Keratinocyte (primary cell): ENCODE measurements around the gene C4orf36. TPM values are rescaled to one million over a fixed set of nuclear protein-coding genes. Genes with fewer than 3 reads are reported as not detected.

Experiments
- DNase-seq: peaks from one replicate; pipeline ENCODE4 v3.0.0-alpha.2; 2011; ENCODE audit warnings: low read depth, missing footprints, low spot score
- FAIRE-seq: peaks from 2 replicates; lab custom pipeline; 2011; peaks lifted over from hg19 to GRCh38; lab: Jason Lieb, UNC
- H2AFZ ChIP-seq: 2 replicates; pipeline ENCODE4 v1.6.0; 2012; ENCODE audit warnings: low read length, control low read depth, inconsistent platforms; ENCODE audit not compliant: control insufficient read depth
- H3K27ac ChIP-seq: 2 replicates; pipeline ENCODE4 v1.5.1; 2011; ENCODE audit warnings: low read length; ENCODE audit not compliant: control insufficient read depth, insufficient read depth
- H3K27me3 ChIP-seq: 3 replicates; pipeline ENCODE4 v1.6.0; 2011; ENCODE audit warnings: low read length; ENCODE audit not compliant: control insufficient read depth, insufficient read depth; ENCODE audit errors: extremely low read depth
- H3K36me3 ChIP-seq, 2 experiments: 2 replicates in 1 of 2; 3 replicates in 1 of 2; pipeline ENCODE4 v1.5.1; 2011; ENCODE audit warnings: low read length in 2 of 2, mild to moderate bottlenecking in 1 of 2; ENCODE audit not compliant: control insufficient read depth in 2 of 2, insufficient read depth in 2 of 2; ENCODE audit errors: extremely low read depth in 1 of 2
- H3K4me1 ChIP-seq: 3 replicates; pipeline ENCODE4 v1.5.1; 2011; ENCODE audit warnings: low read length; ENCODE audit not compliant: control insufficient read depth, insufficient read depth; ENCODE audit errors: extremely low read depth
- H3K4me2 ChIP-seq: 3 replicates; pipeline ENCODE4 v1.6.0; 2011; ENCODE audit warnings: low read depth, low read length; ENCODE audit not compliant: control insufficient read depth, insufficient read depth; ENCODE audit errors: extremely low read depth
- H3K4me3 ChIP-seq, 3 experiments: fragments of 200-600 bp in 1 of 3; sonication (generic) in 1 of 3; 2 replicates in 2 of 3; 3 replicates in 1 of 3; pipeline ENCODE4 v1.5.1; 2011 to 2016; ENCODE audit warnings: low read length in 3 of 3, mild to moderate bottlenecking in 3 of 3, control low read depth in 2 of 3, inconsistent platforms in 1 of 3, low read depth in 1 of 3, mixed read lengths in 1 of 3, mixed run types in 1 of 3, moderate library complexity in 1 of 3; ENCODE audit not compliant: control insufficient read depth in 2 of 3, insufficient read depth in 2 of 3; ENCODE audit errors: extremely low read depth in 1 of 3
- H3K79me2 ChIP-seq: 2 replicates; pipeline ENCODE4 v1.6.0; 2012; ENCODE audit warnings: low read length; ENCODE audit not compliant: control insufficient read depth, insufficient read depth
- H3K9ac ChIP-seq: 3 replicates; pipeline ENCODE4 v1.6.0; 2011; ENCODE audit warnings: low read length; ENCODE audit not compliant: control insufficient read depth, insufficient read depth; ENCODE audit errors: extremely low read depth
- H3K9me1 ChIP-seq: 3 replicates; pipeline ENCODE4 v1.6.0; 2011; ENCODE audit warnings: low read length; ENCODE audit not compliant: control insufficient read depth, insufficient read depth; ENCODE audit errors: extremely low read depth
- H3K9me3 ChIP-seq: 2 replicates; pipeline ENCODE4 v1.5.1; 2012; ENCODE audit warnings: low read depth, low read length; ENCODE audit not compliant: control insufficient read depth
- H4K20me1 ChIP-seq: 3 replicates; pipeline ENCODE4 v1.6.0; 2011; ENCODE audit warnings: low read length; ENCODE audit not compliant: control insufficient read depth, insufficient read depth; ENCODE audit errors: extremely low read depth
- CTCF ChIP-seq, 3 experiments: IDR thresholded peaks in 1 of 3; conservative IDR thresholded peaks in 1 of 3; optimal IDR thresholded peaks in 1 of 3; 2 replicates in 2 of 3; 3 replicates in 1 of 3; pipeline versions ENCODE3 to v1.5.1; 2011; ENCODE audit warnings: low read length in 3 of 3, mild to moderate bottlenecking in 3 of 3, moderate library complexity in 2 of 3, control low read depth in 1 of 3, inconsistent platforms in 1 of 3; ENCODE audit not compliant: insufficient read depth in 2 of 3; ENCODE audit errors: extremely low read depth in 1 of 3
- EZH2 ChIP-seq: IDR thresholded peaks from one replicate; pipeline ENCODE4 v1.6.1; 2012; ENCODE audit warnings: inconsistent platforms, mild to moderate bottlenecking, low read length, moderate library complexity
- dilution Hi-C: fragments of 300-500 bp; cut with MboI; formaldehyde crosslinking; loops from one replicate; pipeline ENCODE4 v1.7.0; 2020; ENCODE audit warnings: low sequenced_read_pairs; ENCODE audit not compliant: extremely low pct_ligation_motif_present
- polyA plus RNA-seq, 5 experiments: library from polyadenylated mRNA; depleted of rRNA in 3 of 5; stranded (reverse) in 3 of 5; stranded (forward) in 1 of 5; unstranded in 1 of 5; fragments of >200 nt; gene quantifications; 1 replicate in 1 of 5; 2 replicates in 3 of 5; 3 replicates in 1 of 5; pipeline versions ENCODE4 v1.2.1 to v1.2.3, GENCODE V29; 2011 to 2012; ENCODE audit warnings: missing spikeins in 2 of 5, low read depth in 1 of 5, low replicate concordance in 1 of 5

Gene C4orf36
- polyA plus RNA-seq, 1 donor (not counting 4 experiments of a cell fraction or from before 2014, with no cell fraction given), result 1.2 TPM

GRCh38 chr4:86918539-86919072 is 26.4 kb upstream of the C4orf36 start:
- no peaks in the 10 kb centered on the region for H3K9me3 ChIP-seq
- H3K4me1 ChIP-seq, result peaks cover 13% of the 10 kb centered on the region
- FAIRE-seq, result no peak
- H3K27ac ChIP-seq, result no peak overlapping the region
- TF ChIP-seq EZH2 (no peak), CTCF (optimal IDR thresholded peaks at IDR 0.05 in 1 of 3, IDR thresholded peaks at IDR 0.05 in 1 of 3, conservative IDR thresholded peaks at IDR 0.05 in 1 of 3; ENCODE audit: extremely low read depth in 1 of 3, insufficient read depth in 2 of 3, low read length in 3 of 3) (no peak)
- H4K20me1 ChIP-seq, result no peaks in the 10 kb centered on the region
- no peak overlapping the region for H2AFZ ChIP-seq
- H3K4me2 ChIP-seq, result no peak overlapping the region
- dilution Hi-C loops, result no loop called here
- no peak overlapping the region for H3K4me3 ChIP-seq
- H3K79me2 ChIP-seq, result no peaks in the 10 kb centered on the region
- no peaks in the 10 kb centered on the region for H3K27me3 ChIP-seq
- H3K9me1 ChIP-seq, result no peaks in the 10 kb centered on the region
- no peaks in the 10 kb centered on the region for H3K36me3 ChIP-seq
- DNase-seq, result no peak
- H3K9ac ChIP-seq, result no peak overlapping the region

- TF ChIP-seq EZH2 (no peak), CTCF (optimal IDR thresholded peaks at IDR 0.05 in 1 of 3, IDR thresholded peaks at IDR 0.05 in 1 of 3, conservative IDR thresholded peaks at IDR 0.05 in 1 of 3; ENCODE audit: extremely low read depth in 1 of 3, insufficient read depth in 2 of 3, low read length in 3 of 3) (no peak)
- Histone ChIP-seq H3K79me2 (no peaks in the 10 kb centered on the region), H3K27me3 (no peaks in the 10 kb centered on the region), H3K4me1 (peaks cover 13% of the 10 kb centered on the region), H4K20me1 (no peaks in the 10 kb centered on the region), H2AFZ (no peak overlapping the region), H3K9me1 (no peaks in the 10 kb centered on the region), H3K9ac (no peak overlapping the region), H3K4me2 (no peak overlapping the region), H3K9me3 (no peaks in the 10 kb centered on the region), H3K27ac (no peak overlapping the region), H3K36me3 (no peaks in the 10 kb centered on the region), H3K4me3 (no peak overlapping the region)
- no peak for DNase-seq
- dilution Hi-C loops, result no loop called here
- no peak for FAIRE-seq
Measured at GRCh38 chr4:86917212-86918039, 25.2 kb upstream of the C4orf36 start.
